DND-41 (cell line): Measurements from ENCODE around the gene ABLIM2.

Source experiments
- ATAC-seq: fragments of 200-7000 bp; cut with Tn5 transposase; 3 replicates; pipeline ENCODE4 v1.9.1; 2021; ENCODE audit warnings: low read depth; ENCODE audit not compliant: insufficient read depth
- DNase-seq: peaks from one replicate; pipeline ENCODE4 v3.0.0-alpha.2; 2020
- H2AFZ ChIP-seq: 2 replicates; pipeline ENCODE4 v1.6.0; 2012; ENCODE audit warnings: low read depth, low read length
- H3K27ac ChIP-seq: 2 replicates; pipeline ENCODE4 v1.5.1; 2012; ENCODE audit warnings: low read length, inconsistent platforms
- H3K27me3 ChIP-seq: fragments of 200-600 bp; sonication (generic); 2 replicates; pipeline ENCODE4 v1.6.0; 2012; ENCODE audit warnings: low read length, mild to moderate bottlenecking, inconsistent platforms; ENCODE audit not compliant: insufficient read depth, poor library complexity
- H3K36me3 ChIP-seq: 2 replicates; pipeline ENCODE4 v1.5.1; 2012; ENCODE audit warnings: low read length, inconsistent platforms; ENCODE audit not compliant: insufficient read depth
- H3K4me1 ChIP-seq: 2 replicates; pipeline ENCODE4 v1.5.1; 2012; ENCODE audit warnings: mild to moderate bottlenecking, low read length; ENCODE audit not compliant: insufficient read depth
- H3K4me2 ChIP-seq: 2 replicates; pipeline ENCODE4 v1.6.0; 2012; ENCODE audit warnings: mild to moderate bottlenecking, moderate library complexity, low read length, inconsistent platforms; ENCODE audit not compliant: insufficient read depth
- H3K4me3 ChIP-seq, 2 experiments: fragments of 200-600 bp in 1 of 2; shearing (Covaris generic) in 1 of 2; 2 replicates each; pipeline ENCODE4 v1.5.1; 2012 to 2016; ENCODE audit warnings: inconsistent platforms in 2 of 2, low read length in 2 of 2, mild to moderate bottlenecking in 2 of 2, low read depth in 1 of 2, moderate library complexity in 1 of 2
- H3K79me2 ChIP-seq: 2 replicates; pipeline ENCODE4 v1.6.0; 2012; ENCODE audit warnings: low read length, inconsistent platforms; ENCODE audit not compliant: insufficient read depth
- H3K9ac ChIP-seq: 2 replicates; pipeline ENCODE4 v1.6.0; 2012; ENCODE audit warnings: low read depth, mild to moderate bottlenecking, inconsistent platforms, low read length, moderate library complexity
- H3K9me3 ChIP-seq: 2 replicates; pipeline ENCODE4 v1.5.1; 2012; ENCODE audit warnings: low read length, moderate library complexity, mild to moderate bottlenecking, inconsistent platforms; ENCODE audit not compliant: insufficient read depth, severe bottlenecking
- H4K20me1 ChIP-seq: 2 replicates; pipeline ENCODE4 v1.6.0; 2012; ENCODE audit warnings: low read length; ENCODE audit not compliant: insufficient read depth
- EZH2 ChIP-seq: IDR thresholded peaks from 3 replicates; pipeline ENCODE4 v1.6.1; 2012; ENCODE audit warnings: borderline replicate concordance, low read depth, mild to moderate bottlenecking, moderate library complexity, low read length, inconsistent platforms; ENCODE audit not compliant: severe bottlenecking
- TF ChIP-seq, protein P1 (sequence below): IDR thresholded peaks from 2 replicates; pipeline ENCODE4 v1.5.1; 2012; ENCODE audit warnings: borderline replicate concordance, low read length, moderate library complexity, mild to moderate bottlenecking; ENCODE audit not compliant: poor library complexity, severe bottlenecking; ENCODE audit errors: extremely low read depth

The ABLIM2 gene

DNA sequence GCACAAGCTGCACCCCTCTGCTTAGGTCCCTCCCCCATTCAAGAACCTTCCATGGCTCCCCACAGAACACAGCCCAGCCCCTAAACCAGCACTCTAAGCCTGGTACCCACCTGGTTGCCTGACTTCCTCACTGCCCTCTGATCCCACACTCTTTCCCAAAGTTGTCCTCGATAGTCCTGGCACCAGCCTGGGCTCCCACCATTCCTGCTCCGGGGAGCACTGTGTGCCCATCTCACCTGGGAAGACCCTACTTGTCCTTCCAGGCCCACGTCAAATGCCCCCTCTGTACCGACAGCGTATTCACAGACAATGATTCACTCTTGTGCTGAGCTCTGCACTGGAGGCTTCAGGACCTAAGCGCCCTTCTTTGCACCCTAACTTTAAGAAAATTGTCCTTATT is 40.1 kb downstream of the ABLIM2 start:
- TF ChIP-seq, protein P1, sequence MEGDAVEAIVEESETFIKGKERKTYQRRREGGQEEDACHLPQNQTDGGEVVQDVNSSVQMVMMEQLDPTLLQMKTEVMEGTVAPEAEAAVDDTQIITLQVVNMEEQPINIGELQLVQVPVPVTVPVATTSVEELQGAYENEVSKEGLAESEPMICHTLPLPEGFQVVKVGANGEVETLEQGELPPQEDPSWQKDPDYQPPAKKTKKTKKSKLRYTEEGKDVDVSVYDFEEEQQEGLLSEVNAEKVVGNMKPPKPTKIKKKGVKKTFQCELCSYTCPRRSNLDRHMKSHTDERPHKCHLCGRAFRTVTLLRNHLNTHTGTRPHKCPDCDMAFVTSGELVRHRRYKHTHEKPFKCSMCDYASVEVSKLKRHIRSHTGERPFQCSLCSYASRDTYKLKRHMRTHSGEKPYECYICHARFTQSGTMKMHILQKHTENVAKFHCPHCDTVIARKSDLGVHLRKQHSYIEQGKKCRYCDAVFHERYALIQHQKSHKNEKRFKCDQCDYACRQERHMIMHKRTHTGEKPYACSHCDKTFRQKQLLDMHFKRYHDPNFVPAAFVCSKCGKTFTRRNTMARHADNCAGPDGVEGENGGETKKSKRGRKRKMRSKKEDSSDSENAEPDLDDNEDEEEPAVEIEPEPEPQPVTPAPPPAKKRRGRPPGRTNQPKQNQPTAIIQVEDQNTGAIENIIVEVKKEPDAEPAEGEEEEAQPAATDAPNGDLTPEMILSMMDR = no peak
- TF ChIP-seq EZH2 = no peak
- Histone ChIP-seq H3K9me3 (no peaks in the 10 kb centered on the region), H3K79me2 (no peaks in the 10 kb centered on the region), H2AFZ (no peak overlapping the region), H3K36me3 (no peaks in the 10 kb centered on the region), H3K9ac (no peak overlapping the region), H4K20me1 (peaks cover 11% of the 10 kb centered on the region; the same call in 1 of the 2 replicates), H3K4me3 (no peak overlapping the region), H3K4me1 (no peaks in the 10 kb centered on the region), H3K27ac (no peak overlapping the region), H3K4me2 (no peak overlapping the region), H3K27me3 (no peaks in the 10 kb centered on the region)
- ATAC-seq (no peak), DNase-seq (no peak)

DNA sequence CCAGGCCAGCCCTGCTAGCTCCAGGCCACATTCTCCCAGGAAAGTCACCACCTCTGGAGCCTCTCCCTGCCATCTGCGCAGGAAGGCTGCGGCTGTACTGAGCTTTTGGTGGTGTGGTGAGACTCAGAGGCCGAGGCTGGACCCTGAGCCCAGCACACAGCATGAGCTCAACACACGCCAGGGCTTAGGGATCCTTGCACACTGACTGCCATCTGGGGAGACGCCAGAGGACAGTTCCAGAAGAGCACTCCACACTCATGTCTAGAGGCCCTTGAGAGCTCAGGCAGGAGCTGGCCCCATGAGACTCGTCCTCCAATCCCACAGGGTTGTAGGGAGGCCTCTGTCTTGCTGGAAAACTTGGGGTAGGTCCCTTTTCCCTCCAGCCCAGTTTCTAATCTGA is 40.6 kb downstream of the ABLIM2 start:
- no peak overlapping the region for H2AFZ ChIP-seq
- no peak for ATAC-seq
- H3K27me3 ChIP-seq = no peaks in the 10 kb centered on the region
- H3K4me1 ChIP-seq = no peaks in the 10 kb centered on the region
- H3K9ac ChIP-seq = no peak overlapping the region
- H4K20me1 ChIP-seq = peaks cover 11% of the 10 kb centered on the region; the same call in 1 of the 2 replicates
- no peak overlapping the region for H3K4me2 ChIP-seq
- TF ChIP-seq EZH2 = no peak
- TF ChIP-seq, protein P1 = no peak
- H3K4me3 ChIP-seq = no peak overlapping the region
- DNase-seq = no peak
- no peak overlapping the region for H3K27ac ChIP-seq
- H3K9me3 ChIP-seq = no peaks in the 10 kb centered on the region
- no peaks in the 10 kb centered on the region for H3K36me3 ChIP-seq
- H3K79me2 ChIP-seq = no peaks in the 10 kb centered on the region

DNA sequence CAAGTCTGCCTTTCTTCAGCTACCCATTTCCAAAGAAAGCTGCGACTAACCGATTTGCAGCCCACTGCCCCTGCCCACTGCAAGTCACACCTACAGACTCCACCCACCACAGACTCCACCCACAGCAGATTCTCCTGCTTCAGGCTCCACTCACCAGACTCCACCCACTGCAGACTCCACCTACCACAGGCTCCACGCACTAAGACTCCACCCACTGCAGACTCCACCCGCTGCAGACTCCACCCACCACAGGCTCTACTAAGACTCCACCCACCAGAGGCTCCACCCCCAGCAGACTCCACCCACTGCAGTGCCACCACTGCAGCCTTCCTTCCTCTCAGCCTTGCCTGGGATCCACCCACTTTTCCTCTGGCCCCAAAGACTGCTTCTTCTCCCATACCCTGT is 41.3 kb downstream of the ABLIM2 start:
- Histone ChIP-seq H3K4me2 (no peak overlapping the region), H3K27me3 (no peaks in the 10 kb centered on the region), H3K9ac (no peak overlapping the region), H3K9me3 (no peaks in the 10 kb centered on the region), H3K4me1 (no peaks in the 10 kb centered on the region), H3K79me2 (no peaks in the 10 kb centered on the region), H3K4me3 (no peak overlapping the region), H2AFZ (no peak overlapping the region), H3K36me3 (no peaks in the 10 kb centered on the region), H4K20me1 (peaks cover 14% of the 10 kb centered on the region; the same call in 1 of the 2 replicates), H3K27ac (no peak overlapping the region)
- peak; percentile 84 for ATAC-seq
- TF ChIP-seq EZH2 = no peak
- TF ChIP-seq, protein P1 = no peak
- DNase-seq = peak; percentile 70

DNA sequence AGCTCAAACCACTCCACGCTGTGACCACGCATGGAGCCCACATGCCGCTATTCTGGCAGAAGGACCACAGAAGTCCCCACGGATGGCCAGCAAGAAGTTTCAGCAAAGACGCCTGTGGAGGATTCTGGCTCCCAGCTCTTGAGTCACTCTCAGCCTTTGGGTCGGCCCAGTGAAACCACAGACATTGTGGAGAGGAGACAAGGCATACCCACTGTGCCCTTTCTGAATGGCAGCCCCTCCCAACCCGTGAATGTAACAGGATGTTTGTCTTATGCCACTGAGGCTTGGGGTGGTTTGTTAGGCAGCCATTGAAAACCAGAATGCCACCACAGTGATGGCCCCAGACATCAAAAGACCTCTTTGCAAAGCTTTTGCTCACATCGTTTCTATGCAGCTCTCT is 42.7 kb downstream of the ABLIM2 start:
- TF ChIP-seq, protein P1 = no peak
- no peak for TF ChIP-seq EZH2
- Histone ChIP-seq H2AFZ (no peak overlapping the region), H3K9me3 (no peaks in the 10 kb centered on the region), H3K4me1 (no peaks in the 10 kb centered on the region), H3K27me3 (no peaks in the 10 kb centered on the region), H3K79me2 (no peaks in the 10 kb centered on the region), H3K27ac (no peak overlapping the region), H4K20me1 (peaks cover 6% of the 10 kb centered on the region; the same call in 1 of the 2 replicates), H3K9ac (no peak overlapping the region), H3K4me2 (no peak overlapping the region), H3K4me3 (no peak overlapping the region), H3K36me3 (no peaks in the 10 kb centered on the region)
- peak; percentile 18 for DNase-seq
- ATAC-seq = peak; percentile 38; the same call in 2 of the 3 replicates
